GM21447 (cell line): ENCODE results near the gene SWI5.
"Not testable (repeated sequence)": the region's sequence is repeated elsewhere in the genome, so short reads cannot be mapped to it uniquely, and the experiment has no call there.

ENCODE experiments used
- ATAC-seq: cut with Tn5 transposase; IDR thresholded peaks from one replicate; pipeline ENCODE4 v1.9.1; 2021; ENCODE audit not compliant: unreplicated experiment

SWI5 gene

DNA sequence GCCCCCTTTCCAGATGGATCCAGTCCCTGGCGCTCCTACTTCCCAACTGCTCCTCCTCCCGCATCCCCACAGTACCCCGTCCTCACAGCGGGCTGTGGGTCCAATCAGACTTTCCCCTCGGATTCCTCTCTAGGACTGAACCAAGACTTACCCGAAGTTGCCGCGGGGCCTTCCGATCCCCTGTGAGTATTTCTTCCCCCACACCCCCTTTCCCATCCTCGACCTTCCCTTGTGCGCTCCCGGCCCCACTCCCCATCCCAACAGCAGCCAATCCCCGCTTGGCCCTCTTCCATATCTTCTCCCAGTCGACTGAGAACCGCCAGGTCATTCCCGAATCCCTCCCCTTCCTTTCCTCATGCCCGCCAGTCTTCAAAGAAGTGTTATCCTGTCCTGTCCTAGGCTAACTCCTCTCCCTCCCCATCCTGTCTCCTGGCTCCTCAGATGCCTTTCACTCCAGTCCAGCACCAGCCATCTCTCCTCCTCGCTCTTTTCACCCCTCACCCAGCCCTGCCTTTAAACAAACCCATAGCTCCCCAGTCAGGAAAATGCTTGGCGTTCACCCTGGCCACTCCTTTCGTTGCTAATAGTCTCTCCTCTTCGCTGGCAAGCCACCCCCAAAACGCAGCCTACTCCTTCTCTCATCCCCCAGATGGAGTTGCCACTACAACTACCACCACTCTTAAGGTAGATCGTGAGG is 646 bp downstream of the SWI5 start:
- ATAC-seq: no peak

DNA sequence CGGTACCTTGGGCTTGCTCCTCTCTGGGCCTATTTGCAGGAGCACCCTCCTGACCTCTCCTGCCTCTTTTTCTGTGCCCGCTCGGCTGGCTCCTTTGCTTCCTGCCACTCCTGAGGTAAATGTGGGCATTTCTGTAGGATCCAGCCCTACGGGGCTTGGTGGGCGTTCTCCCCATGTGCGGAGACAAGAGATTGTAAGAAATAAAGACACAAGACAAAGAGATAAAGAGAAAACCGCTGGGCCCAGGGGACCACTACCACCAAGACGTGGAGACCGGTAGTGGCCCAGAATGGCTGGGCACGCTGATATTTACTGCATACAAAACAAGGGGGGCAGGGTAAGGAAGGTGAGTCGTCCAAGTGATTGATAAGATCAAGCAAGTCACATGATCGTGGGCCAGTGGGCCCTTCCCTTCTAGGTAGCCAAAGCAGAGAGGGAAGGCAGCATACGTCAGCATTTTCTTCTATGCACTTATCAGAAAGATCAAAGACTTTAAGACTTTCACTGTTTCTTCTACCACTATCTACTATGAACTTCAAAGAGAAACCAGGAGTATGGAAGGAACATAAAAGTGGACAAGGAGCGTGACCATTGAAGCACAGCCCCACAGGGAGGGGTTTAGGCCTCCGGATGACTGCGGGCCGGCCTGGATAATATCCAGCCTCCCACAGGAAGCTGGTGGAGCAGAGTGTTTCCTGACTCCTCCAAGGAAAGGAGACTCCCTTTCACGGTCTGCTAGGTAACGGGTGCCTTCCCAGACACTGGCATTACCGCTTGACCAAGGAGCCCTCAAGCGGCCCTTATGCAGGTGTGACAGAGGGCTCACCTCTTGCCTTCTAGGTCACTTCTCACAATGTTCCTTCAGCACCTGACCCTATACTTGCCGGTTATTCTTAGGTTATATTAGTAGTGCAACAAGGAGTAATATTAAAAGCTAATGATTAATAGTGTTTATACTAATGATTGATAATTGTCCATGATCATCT is 3.3 kb downstream of the SWI5 start:
- not testable (repeated sequence) for ATAC-seq

GRCh38 chr9:128280084-128280622 is 4.1 kb downstream of the SWI5 start:
- ATAC-seq: no peak

- ATAC-seq: no peak
Observed at GRCh38 chr9:128282500-128282899, 6.4 kb downstream of the SWI5 start.

DNA sequence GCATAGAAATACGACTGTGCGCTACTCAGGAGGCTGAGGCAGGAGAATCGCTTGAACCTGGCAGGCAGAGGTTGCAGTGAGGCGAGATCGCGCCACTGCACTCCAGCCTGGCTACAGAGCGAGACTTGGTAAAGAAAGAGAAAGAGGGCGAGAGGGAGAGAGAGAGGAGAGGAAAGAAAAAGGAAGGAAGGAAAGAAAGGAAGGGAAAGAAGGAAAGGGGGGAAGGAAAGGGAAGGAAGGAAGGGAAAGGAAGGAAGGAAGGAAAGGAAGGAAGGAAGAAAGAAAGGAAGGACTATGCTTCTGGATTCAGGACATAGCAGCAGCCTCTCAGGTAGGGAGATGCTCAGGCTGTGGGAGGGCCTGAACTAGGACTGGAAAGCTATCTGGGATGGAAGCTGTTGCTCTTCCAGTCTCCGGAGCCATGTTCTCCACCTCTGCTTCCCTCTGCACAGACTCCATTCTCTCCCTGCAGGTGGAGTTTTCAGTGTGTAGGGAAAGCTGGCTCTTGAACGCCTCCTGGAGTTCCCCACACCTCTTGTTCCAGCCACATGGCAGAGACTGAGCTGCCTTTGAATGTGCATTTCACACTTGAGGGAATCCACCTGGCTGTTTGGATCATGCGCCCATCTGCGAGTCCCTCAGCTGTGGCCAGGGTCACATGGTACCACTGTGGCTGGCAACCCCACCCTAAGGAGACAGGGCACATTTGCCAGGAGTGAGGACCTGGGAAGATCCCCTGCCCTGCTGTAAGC is 9.1 kb downstream of the SWI5 start:
- ATAC-seq: no peak

- ATAC-seq: no peak
Observed at GRCh38 chr9:128286440-128286839, 10.4 kb downstream of the SWI5 start.

- ATAC-seq: no peak
Observed at GRCh38 chr9:128288273-128289004, 12.4 kb downstream of the SWI5 start.

DNA sequence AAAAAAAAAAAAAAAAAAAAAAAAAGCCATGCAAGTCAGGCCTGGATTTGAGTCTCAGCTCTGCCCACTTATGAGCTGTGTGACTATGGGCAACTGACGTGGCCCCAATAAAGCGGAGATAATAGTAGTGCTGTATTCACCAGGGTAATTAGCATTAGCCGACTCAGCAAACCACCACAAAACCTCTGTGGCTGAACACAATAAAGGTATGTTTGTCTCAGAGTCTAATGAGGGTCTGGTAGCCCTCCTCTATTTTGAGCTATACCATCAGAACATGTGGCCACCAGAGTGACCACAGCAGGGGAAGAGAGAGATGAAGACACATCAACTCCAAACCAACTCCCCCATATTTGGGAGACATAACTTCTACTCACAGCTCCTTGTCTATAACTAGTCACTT is 15.9 kb downstream of the SWI5 start:
- no peak for ATAC-seq

DNA sequence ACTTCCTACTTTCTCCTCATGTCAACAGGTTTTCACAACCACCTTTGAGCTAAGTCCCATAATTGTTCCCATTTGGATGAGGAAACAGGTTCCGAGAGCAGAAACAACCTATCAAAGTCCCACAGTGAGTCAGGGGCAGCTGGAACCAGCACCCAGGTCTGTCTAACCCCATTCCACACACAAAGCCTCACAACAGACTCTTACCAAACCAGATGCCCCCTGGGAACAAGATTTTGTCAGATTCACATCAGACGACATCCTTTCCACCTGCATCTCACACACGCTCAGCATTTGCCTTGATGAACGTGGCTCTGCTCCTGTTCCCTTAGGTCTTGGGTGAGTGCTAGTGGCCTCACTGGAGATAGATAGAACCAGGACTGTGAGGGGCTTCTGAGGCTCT is 17.0 kb downstream of the SWI5 start:
- ATAC-seq: no peak

- no peak for ATAC-seq
Observed at GRCh38 chr9:128294142-128294541, 18.1 kb downstream of the SWI5 start.

- ATAC-seq: no peak
Observed at GRCh38 chr9:128296340-128297220, 20.5 kb downstream of the SWI5 start.

DNA sequence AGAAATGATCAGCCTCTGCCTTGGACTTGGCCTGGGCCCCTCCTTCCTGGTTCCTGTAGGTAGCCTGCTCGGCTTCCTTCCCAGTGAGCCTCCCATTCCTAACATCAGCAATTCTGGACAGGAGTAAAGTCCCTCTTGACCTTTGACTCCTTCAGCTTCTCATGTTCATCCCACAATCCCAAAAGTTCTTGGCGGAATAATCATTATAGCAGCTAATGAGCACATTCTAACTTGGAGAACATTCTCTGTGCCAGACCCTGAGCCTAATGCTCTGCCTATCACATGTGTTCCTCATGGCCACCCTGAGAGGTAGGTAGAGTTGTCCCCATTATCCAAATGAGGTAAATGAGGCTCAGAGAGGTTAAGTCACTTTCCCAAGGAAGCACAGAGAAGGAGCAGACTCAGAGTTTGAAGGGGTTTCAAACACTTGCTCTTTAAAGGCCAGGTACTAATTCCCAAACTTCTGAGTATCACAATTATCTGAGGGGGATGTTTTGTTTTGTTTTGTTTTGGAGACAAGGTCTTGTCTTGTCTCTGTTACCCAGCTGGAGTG is 21.2 kb downstream of the SWI5 start:
- ATAC-seq: no peak

DNA sequence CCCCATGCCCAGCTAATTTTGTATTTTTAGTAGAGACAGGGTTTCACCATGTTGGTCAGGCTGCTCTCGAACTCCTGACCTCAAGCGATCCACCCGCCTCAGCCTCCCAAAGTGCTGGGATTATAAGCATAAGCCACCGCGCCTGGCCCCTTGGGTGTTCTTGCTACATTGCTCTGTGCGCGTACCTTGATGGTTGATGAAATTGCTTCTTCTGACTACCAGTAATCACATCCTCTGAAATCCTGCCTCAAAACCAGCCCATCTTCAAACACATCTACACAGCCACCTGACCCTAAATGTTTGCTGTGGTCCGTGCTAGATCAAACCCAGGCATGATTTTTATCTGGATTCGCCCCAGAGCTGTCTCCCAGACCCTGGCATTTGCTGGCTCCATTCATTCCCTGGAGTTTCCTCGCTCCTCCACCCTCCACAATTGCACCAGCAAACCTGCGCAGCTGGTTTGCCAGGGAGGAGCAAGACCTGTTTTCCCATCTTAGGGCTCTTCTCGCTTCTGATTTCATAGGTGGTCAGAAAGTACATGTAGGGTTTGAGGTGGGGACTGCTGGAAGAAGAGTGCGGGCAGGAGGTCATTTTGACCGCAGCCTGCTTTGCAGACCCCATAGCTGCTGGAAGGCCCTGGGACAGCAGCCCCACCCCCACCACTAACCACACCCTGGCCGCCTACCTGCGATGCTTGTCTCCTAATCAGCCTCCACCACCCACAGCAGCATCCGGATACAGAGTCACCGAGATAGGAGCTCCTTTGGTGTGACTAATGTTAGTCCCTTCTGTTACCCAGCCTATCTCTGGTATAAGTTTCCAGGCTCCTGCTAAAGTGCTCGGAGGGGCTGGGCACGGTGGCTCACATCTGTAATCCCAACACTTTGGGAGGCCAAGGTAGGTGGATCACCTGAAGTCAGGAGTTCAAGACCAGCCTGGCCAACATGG is 22.7 kb downstream of the SWI5 start:
- ATAC-seq: no peak

GRCh38 chr9:128304136-128304970 is 28.3 kb downstream of the SWI5 start:
- ATAC-seq: no peak

DNA sequence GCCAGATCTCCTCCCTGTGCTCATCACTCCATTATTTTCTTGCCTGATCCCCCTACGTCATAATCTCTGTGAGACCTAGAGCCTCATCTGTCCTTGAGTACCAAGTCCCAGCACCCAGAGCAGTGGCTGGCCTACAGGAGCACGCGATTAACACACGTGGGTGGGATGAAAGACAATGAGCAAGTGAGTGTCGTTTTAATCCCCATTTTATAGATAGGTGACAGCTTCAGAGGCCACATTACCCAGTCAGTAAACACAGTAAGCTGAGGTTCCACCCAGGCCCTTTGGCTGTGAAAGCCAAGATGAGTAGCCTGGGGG is 28.9 kb downstream of the SWI5 start:
- no peak for ATAC-seq

DNA sequence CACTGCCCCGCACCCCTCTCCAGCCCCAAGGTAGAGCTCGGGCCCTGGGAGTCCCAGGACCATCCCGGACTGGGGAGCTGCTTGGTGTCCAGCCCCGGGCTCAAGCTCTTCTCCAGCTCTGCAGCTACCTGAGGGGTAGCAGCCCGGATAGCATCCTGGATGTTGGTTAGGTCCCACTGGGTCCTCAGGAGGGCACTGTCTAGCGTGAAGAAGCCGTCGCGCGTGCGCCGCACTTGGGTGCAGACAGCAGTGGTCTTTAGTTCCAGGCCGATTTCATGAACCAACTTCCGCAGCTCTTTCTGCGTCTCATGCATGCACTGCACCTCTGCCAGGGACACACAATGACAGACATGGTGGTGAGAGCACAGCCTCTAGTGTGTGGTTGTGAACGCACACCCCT is 33.5 kb downstream of the SWI5 start:
- no peak for ATAC-seq

- ATAC-seq: no peak
Observed at GRCh38 chr9:128310461-128310860, 34.4 kb downstream of the SWI5 start.
